ENCODE data around the gene RANBP17.

The RANBP17 gene

DNA sequence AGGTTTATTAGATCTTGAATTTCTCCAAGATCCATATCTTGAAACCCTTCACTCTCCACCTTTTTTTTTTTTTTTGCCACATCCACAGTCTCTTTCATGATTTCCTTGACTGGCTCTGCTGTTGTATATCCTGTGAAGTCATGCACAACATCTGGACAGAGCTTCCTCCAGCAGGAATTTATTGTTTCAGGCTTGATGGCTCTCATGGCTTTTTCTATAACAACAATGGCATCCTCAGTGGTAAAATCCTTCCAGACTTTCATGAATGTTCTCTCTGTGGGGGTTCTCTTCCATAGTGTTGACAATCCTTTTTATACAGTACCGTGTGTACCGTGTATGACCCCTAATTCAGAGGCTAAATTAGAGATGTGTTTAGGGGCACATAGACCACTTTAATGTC lies 24.0 kb downstream of the RANBP17 start:
- TF ChIP-seq, protein P1, sequence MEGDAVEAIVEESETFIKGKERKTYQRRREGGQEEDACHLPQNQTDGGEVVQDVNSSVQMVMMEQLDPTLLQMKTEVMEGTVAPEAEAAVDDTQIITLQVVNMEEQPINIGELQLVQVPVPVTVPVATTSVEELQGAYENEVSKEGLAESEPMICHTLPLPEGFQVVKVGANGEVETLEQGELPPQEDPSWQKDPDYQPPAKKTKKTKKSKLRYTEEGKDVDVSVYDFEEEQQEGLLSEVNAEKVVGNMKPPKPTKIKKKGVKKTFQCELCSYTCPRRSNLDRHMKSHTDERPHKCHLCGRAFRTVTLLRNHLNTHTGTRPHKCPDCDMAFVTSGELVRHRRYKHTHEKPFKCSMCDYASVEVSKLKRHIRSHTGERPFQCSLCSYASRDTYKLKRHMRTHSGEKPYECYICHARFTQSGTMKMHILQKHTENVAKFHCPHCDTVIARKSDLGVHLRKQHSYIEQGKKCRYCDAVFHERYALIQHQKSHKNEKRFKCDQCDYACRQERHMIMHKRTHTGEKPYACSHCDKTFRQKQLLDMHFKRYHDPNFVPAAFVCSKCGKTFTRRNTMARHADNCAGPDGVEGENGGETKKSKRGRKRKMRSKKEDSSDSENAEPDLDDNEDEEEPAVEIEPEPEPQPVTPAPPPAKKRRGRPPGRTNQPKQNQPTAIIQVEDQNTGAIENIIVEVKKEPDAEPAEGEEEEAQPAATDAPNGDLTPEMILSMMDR (IDR thresholded peaks at IDR 0.05; ENCODE audit: borderline replicate concordance, insufficient read depth, low read depth, low read length): no peak
- H3K4me3 ChIP-seq (ENCODE audit: low read depth, low read length): no peak overlapping the region

DNA sequence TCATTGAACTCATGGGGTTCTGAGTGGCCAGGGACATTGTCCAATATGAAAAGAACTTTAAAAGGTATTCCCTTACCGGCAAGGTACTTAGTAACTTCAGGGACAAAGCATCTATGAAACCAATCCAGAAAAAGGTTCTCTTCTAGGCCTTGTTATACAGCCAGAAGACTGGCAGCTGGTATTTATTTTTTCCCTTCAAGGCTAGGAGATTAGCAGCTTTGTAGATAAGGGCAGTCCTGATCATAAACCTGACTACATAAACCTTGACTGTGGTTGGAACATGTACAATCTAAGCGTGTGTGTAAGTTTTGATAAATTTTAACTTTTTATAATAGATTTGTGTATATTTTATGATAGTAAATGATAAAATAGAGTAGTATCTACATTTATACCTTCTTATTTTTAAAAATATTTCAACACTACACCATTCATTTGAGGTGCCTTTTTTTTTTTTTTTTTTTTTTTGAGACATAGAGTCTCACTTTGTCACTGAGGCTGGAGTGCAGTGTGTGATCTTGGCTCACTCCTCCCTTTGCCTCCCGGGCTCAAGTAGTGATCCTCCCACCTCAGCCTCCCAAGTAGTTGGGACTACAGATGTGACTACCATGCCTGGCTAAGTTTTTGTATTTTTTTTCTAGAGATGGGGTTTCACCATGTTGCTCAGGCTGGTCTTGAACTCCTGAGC lies 24.5 kb downstream of the RANBP17 start:
- H3K4me3 ChIP-seq (ENCODE audit: low read depth, low read length): no peak overlapping the region
- TF ChIP-seq, protein P1 (IDR thresholded peaks at IDR 0.05; ENCODE audit: borderline replicate concordance, insufficient read depth, low read depth, low read length): no peak

DNA sequence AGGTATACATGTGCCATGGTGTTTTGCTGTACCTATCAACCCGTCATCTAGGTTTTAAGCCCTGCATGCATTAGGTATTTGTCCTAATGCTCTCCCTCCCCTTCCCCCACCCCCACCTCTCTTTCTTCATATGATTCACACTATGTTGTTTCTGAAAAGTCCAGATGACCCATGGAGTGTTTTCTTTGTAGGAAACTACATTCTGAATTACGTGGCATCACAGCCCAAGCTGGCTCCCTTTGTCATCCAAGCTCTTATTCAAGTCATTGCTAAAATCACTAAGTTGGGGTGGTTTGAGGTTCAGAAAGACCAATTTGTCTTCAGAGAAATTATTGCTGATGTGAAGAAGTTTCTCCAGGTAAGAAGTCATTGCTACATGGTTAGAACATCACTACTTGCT lies 30.4 kb downstream of the RANBP17 start:
- no peak overlapping the region for H3K4me3 ChIP-seq (ENCODE audit: low read depth, low read length)
- TF ChIP-seq, protein P1 (IDR thresholded peaks at IDR 0.05; ENCODE audit: borderline replicate concordance, insufficient read depth, low read depth, low read length): no peak

DNA sequence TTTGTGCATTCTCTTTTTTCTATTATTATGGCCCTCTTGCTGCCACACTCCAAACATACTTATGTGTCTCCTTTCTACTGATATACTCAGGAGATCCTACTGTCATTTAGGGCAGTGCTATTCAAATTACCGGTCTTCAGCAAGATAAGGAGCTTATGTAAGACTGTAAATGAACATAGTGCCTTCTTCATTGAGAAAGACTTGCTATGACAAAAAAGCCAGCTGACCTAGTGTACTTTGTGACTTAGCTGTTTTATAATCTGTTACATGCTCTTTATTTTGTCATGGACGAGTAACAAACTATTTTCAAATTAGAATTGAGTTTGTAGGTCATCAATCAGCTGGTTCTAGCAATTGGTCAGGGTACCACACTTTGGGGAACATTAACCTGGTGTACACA lies 32.8 kb downstream of the RANBP17 start:
- TF ChIP-seq, protein P1 (IDR thresholded peaks at IDR 0.05; ENCODE audit: borderline replicate concordance, insufficient read depth, low read depth, low read length): no peak

DNA sequence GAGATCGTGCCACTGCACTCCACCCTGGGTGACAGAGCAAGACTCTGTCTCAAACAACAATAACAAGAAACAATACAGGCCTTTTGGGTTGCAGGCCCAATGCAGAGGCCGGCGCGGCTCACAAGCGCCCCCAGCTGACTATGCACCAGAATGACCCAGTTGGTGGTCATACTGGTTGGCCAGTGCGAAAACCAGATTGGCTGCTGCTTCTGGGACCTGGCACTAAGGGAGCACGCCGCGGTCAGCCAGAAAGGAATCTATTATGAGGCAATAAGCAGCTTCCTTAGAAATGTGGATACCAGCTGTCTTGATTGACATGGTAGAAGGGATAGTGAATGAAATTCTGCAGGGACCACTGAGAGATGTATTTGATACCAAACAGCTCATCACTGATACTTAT lies 35.0 kb downstream of the RANBP17 start:
- TF ChIP-seq, protein P1 (IDR thresholded peaks at IDR 0.05; ENCODE audit: borderline replicate concordance, insufficient read depth, low read depth, low read length): peak; percentile 41; the same call in 1 of the 2 replicates
- no peak overlapping the region for H3K4me3 ChIP-seq (ENCODE audit: low read depth, low read length)

More for the DNA sequence above, 32.8 kb downstream of the RANBP17 start:
- H3K4me3 ChIP-seq (ENCODE audit: low read depth, low read length): no peak overlapping the region

DNA sequence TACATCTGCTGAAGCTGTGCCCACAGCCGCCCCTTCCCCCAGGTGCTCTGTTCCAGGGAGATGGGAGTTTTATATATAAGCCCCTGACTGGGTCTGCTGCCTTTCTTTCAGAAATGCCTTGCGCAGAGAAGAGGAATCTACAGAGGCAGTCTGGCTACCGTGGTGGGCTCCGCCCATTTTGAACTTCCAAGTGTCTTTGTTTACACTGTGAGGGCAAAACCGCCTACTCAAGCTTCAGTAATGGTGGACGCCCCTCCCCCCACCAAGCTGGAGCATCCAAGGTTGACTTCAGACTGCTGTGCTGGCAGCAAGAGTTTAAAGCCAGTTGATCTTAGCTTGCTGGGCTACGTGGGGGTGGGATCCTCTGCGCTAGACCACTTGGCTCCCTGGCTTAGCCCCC lies 41.3 kb downstream of the RANBP17 start:
- no peak overlapping the region for H3K4me3 ChIP-seq (ENCODE audit: low read depth, low read length)
- TF ChIP-seq, protein P1 (IDR thresholded peaks at IDR 0.05; ENCODE audit: borderline replicate concordance, insufficient read depth, low read depth, low read length): no peak

DNA sequence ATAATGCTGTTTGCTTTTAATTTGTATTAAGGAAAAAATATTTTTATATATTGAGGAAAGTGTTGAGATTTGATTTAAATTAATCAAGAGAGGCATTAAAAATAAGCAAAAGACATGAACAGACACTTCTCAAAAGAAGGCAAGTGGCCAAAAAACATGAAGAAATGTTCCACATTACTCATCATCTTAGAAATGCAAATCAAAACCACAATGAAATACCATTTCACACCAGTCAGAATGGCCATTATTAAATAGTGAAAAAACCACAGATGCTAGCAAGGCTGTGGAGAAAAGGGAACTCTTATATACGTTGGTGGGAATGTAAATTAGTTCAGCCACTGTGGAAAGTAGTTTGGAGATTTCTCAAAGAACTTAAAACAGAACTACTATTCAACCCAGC lies 45.9 kb downstream of the RANBP17 start:
- TF ChIP-seq, protein P1 (IDR thresholded peaks at IDR 0.05; ENCODE audit: borderline replicate concordance, insufficient read depth, low read depth, low read length): no peak
- no peak overlapping the region for H3K4me3 ChIP-seq (ENCODE audit: low read depth, low read length)

Measured in GM12875 (cell line).